Measurements from ENCODE around the gene TMEM175.
"Not testable (repeated sequence)": the region's sequence is repeated elsewhere in the genome, so short reads cannot be mapped to it uniquely, and the experiment has no call there.

TMEM175 gene

DNA sequence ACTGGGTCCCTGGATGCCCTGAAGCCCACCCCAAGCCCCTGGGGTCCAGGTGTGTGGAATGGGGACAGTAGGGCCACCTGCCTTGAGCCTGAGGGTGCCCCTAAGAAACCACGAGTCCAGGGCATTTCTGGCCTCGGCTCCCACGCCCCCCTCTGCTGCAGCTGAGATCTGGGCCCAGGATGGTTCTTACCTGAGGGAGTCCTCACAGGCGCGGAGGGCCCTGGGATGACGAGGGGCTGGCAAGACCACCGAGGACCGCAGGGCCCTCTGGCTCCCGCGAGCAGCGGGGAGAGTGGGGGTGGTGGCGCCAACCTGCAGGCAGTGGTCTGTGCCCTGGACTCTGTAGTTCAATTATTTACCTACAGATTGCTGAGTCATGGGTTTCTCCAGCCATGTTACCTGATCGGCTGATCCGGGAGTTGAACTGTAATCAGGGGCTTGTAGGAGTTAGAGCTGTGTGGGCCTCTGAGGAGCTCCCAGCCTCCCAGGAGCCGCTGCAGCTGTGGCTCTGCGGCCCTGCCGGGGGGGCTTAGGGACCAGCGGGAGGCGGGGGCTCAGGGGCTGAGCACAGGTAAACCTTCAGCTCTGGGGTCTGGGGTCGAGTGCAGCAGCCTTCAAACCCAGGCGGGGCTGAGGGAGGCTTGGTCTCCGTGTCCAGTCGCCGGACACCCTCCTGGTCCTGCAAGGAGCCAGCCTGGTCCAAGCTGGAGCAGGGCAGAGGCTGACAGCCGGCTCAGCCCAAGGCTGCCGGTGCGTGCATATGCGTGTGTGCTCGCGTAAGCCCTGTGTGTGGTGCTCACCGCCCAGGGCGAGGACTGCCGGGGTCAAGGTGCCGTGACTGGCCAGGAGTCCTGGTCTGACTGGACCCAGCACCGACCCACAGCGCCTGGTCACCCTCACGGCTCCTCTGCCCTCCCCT is 61.1 kb downstream of the TMEM175 start, which contains the start of gene SLC26A1:
SLC26A1 (minus strand) TSS at position 294 of the 919 bp plus-strand sequence. CDS start 1,701 bp downstream, outside the sequence.
- Histone ChIP-seq H3K9ac (ENCODE audit: low read length) (no peak within 1 kb of the TSS), H3K27ac (ENCODE audit: low read length) (no peak within 1 kb of the TSS), H3K36me3 (ENCODE audit: control insufficient read depth, low read depth, low read length) (no peaks in the 10 kb centered on the region), H3K4me1 (ENCODE audit: control insufficient read depth, low read depth, low read length) (no peaks in the 10 kb centered on the region), H3K4me3 (ENCODE audit: low read length) (no peak within 1 kb of the TSS), H3K9me3 (ENCODE audit: control insufficient read depth, low read depth, low read length) (no peaks in the 10 kb centered on the region), H3K27me3 (ENCODE audit: control insufficient read depth, insufficient read depth, low read length) (peaks cover 32% of the 10 kb centered on the region)

DNA sequence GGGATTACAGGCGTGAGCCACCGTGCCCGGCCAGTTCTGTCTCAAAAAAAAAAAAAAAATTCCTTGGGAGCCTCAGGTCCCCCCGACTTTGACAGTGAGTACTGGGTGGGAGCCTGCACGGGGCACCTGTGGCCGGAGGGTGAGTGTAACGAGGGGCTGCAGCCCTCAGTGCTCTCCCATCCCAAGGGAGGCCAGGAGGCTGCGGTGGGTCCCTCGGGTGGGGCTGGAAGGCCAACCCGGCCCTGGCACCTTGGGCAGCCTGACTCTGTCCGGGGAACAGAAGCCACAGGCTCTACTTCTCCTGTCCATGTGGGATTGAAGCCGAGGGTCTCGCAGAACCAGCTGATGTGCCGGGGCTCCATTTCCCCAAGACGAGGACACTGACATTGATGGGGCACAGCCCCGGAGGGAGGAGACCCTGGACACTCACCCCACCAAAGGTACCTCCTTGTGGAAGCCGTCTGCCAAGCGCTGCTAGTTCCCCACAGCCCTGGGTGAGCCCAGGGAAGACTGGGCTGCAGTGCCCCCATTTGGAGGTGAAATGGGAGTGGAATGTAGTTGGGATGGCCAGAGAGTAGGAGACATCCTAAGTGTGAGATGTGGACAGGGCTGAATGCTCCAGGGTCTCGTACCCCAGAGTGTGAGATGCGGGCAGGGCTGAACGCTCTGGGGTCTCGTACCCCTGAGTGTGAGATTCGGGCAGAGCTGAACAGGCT is 63.2 kb downstream of the TMEM175 start:
- no peak overlapping the region for H3K27ac ChIP-seq (ENCODE audit: low read length)
- peaks cover 53% of the 10 kb centered on the region for H3K27me3 ChIP-seq (ENCODE audit: control insufficient read depth, insufficient read depth, low read length)
- no peaks in the 10 kb centered on the region for H3K36me3 ChIP-seq (ENCODE audit: control insufficient read depth, low read depth, low read length)
- H3K9me3 ChIP-seq (ENCODE audit: control insufficient read depth, low read depth, low read length) = no peaks in the 10 kb centered on the region
- no peak overlapping the region for H3K4me3 ChIP-seq (ENCODE audit: low read length)
- no peak overlapping the region for H3K9ac ChIP-seq (ENCODE audit: low read length)
- no peaks in the 10 kb centered on the region for H3K4me1 ChIP-seq (ENCODE audit: control insufficient read depth, low read depth, low read length)

DNA sequence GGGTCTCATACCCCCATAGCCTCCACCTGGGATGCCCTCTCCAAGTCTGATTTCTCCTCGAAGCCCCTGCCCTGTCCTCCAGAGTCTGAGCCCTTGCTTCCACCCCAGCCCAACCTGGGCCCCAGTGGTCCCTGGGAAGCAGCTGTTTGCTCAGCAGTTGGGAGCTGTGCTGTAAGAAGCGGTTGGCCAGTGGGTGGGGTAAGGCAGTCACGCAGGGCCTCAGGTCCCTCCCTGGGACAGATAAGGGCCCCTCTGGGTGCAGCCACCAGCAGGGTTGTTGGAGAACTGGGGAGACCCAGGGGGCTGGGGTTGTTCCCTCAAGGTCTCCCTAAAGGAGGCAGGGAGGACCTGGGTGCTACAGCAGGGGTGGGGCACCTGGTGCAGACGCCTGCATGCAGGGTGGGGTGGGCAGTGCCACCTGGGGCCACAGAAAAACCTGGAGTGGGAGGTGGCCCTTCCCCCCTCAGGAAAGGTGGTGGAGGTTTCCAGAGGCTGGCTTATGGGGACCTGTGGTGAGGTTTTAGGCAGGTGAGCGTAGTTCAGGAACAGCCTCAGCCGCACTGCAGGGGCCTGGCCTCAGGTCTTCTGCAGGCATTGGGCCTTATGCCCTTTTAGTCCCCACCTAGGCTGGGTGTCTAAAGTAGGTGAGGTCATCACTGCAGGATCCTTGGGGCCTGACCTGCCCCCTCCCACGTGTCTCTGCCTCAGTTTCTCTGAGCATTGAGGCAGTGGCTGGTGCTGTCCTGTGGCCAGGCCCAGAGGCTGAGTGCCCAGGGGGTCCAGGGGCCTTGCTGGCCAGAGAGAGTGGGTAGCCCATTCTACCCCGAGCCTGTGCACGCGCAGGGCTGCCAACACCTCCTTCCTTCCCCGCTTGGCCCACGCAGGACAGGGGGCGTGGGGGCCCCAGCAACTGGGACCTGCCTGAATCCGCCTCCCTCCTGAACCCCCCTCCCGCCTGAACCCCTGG is 64.1 kb downstream of the TMEM175 start:
- no peak overlapping the region for H3K9ac ChIP-seq (ENCODE audit: low read length)
- H3K27ac ChIP-seq (ENCODE audit: low read length) = no peak overlapping the region
- no peaks in the 10 kb centered on the region for H3K4me1 ChIP-seq (ENCODE audit: control insufficient read depth, low read depth, low read length)
- H3K9me3 ChIP-seq (ENCODE audit: control insufficient read depth, low read depth, low read length) = no peaks in the 10 kb centered on the region
- no peaks in the 10 kb centered on the region for H3K36me3 ChIP-seq (ENCODE audit: control insufficient read depth, low read depth, low read length)
- H3K4me3 ChIP-seq (ENCODE audit: low read length) = no peak overlapping the region
- peaks cover 62% of the 10 kb centered on the region for H3K27me3 ChIP-seq (ENCODE audit: control insufficient read depth, insufficient read depth, low read length)

DNA sequence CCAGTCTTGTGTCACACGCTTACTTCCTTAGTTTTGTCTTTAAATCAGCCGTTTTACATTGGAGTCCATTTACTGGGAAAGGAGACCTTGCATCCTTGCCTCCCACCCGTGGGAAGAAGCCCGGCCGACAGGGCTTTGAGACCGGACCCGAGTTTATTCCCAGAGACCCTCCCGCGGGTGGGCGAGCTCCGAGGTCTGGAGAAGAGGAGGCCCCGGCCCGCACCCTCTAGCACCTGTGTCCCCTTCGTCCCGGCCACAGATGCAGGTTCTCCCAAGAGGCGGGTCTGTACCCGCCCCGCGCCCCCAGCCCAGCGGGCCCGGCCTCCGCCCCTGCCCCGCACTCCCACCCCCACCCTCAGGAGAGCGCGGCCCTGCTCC is 64.7 kb downstream of the TMEM175 start:
- Histone ChIP-seq H3K4me3 (ENCODE audit: low read length) (no peak overlapping the region), H3K4me1 (ENCODE audit: control insufficient read depth, low read depth, low read length) (no peaks in the 10 kb centered on the region), H3K27ac (ENCODE audit: low read length) (no peak overlapping the region), H3K36me3 (ENCODE audit: control insufficient read depth, low read depth, low read length) (no peaks in the 10 kb centered on the region), H3K27me3 (ENCODE audit: control insufficient read depth, insufficient read depth, low read length) (peaks cover 69% of the 10 kb centered on the region), H3K9me3 (ENCODE audit: control insufficient read depth, low read depth, low read length) (no peaks in the 10 kb centered on the region), H3K9ac (ENCODE audit: low read length) (no peak overlapping the region)

GRCh38 chr4:997375-998071 is 65.3 kb downstream of the TMEM175 start:
- H3K27me3 ChIP-seq (ENCODE audit: control insufficient read depth, insufficient read depth, low read length) = peaks cover 74% of the 10 kb centered on the region
- H3K9ac ChIP-seq (ENCODE audit: low read length) = no peak overlapping the region
- H3K9me3 ChIP-seq (ENCODE audit: control insufficient read depth, low read depth, low read length) = no peaks in the 10 kb centered on the region
- H3K36me3 ChIP-seq (ENCODE audit: control insufficient read depth, low read depth, low read length) = no peaks in the 10 kb centered on the region
- no peaks in the 10 kb centered on the region for H3K4me1 ChIP-seq (ENCODE audit: control insufficient read depth, low read depth, low read length)
- no peak overlapping the region for H3K27ac ChIP-seq (ENCODE audit: low read length)
- H3K4me3 ChIP-seq (ENCODE audit: low read length) = peak overlapping the region; percentile 15

DNA sequence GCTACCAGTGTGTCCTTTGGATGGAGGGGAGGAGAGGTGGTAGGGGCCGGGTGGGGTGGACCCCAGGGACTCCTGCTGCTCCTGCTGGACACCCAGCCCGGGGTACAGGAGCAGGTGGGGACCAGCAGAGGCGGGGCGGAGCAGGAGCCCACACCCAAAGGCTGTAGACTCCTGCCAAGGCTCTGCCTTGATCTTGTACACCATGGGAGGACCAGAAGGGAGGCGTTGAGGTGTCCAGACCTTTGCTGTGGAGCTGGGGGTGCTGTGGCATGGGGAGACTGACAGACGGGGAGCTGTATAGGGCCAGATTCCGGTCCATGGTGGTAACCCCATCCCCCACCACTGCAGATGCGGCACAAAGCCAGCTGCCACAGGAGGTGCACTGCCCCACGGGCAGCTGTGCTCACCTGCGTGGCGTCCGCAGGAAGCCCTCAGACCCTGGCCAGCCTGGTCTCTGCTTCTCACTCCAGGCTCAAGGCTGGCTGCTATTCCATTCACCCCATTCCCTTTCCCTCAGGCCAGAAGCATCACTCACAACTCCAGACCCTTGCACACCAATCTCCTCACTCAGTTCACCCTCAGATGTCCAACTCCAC is 65.9 kb downstream of the TMEM175 start:
- Histone ChIP-seq H3K4me1 (ENCODE audit: control insufficient read depth, low read depth, low read length) (no peaks in the 10 kb centered on the region), H3K27me3 (ENCODE audit: control insufficient read depth, insufficient read depth, low read length) (peaks cover 81% of the 10 kb centered on the region), H3K36me3 (ENCODE audit: control insufficient read depth, low read depth, low read length) (no peaks in the 10 kb centered on the region), H3K9me3 (ENCODE audit: control insufficient read depth, low read depth, low read length) (no peaks in the 10 kb centered on the region), H3K4me3 (ENCODE audit: low read length) (no peak overlapping the region), H3K27ac (ENCODE audit: low read length) (no peak overlapping the region), H3K9ac (ENCODE audit: low read length) (no peak overlapping the region)

- not testable (repeated sequence) for H3K27ac ChIP-seq (ENCODE audit: low read length); H3K9me3 ChIP-seq (ENCODE audit: control insufficient read depth, low read depth, low read length); H3K4me3 ChIP-seq (ENCODE audit: low read length); H3K36me3 ChIP-seq (ENCODE audit: control insufficient read depth, low read depth, low read length); H3K4me1 ChIP-seq (ENCODE audit: control insufficient read depth, low read depth, low read length); H3K9ac ChIP-seq (ENCODE audit: low read length)
- H3K27me3 ChIP-seq (ENCODE audit: control insufficient read depth, insufficient read depth, low read length) = peaks cover 92% of the 10 kb centered on the region
Observed at GRCh38 chr4:999240-999863, 67.1 kb downstream of the TMEM175 start.

- Histone ChIP-seq H3K4me1 (ENCODE audit: control insufficient read depth, low read depth, low read length) (no peaks in the 10 kb centered on the region), H3K27me3 (ENCODE audit: control insufficient read depth, insufficient read depth, low read length) (peaks cover 98% of the 10 kb centered on the region), H3K36me3 (ENCODE audit: control insufficient read depth, low read depth, low read length) (no peaks in the 10 kb centered on the region), H3K4me3 (ENCODE audit: low read length) (no peak overlapping the region), H3K27ac (ENCODE audit: low read length) (no peak overlapping the region), H3K9me3 (ENCODE audit: control insufficient read depth, low read depth, low read length) (no peaks in the 10 kb centered on the region), H3K9ac (ENCODE audit: low read length) (no peak overlapping the region)
Observed at GRCh38 chr4:999882-1000425, 67.7 kb downstream of the TMEM175 start.

GRCh38 chr4:1000686-1001260 is 68.5 kb downstream of the TMEM175 start:
- Histone ChIP-seq H3K36me3 (ENCODE audit: control insufficient read depth, low read depth, low read length) (no peaks in the 10 kb centered on the region), H3K4me3 (ENCODE audit: low read length) (no peak overlapping the region), H3K4me1 (ENCODE audit: control insufficient read depth, low read depth, low read length) (no peaks in the 10 kb centered on the region), H3K27me3 (ENCODE audit: control insufficient read depth, insufficient read depth, low read length) (peaks cover 100% of the 10 kb centered on the region), H3K27ac (ENCODE audit: low read length) (no peak overlapping the region), H3K9me3 (ENCODE audit: control insufficient read depth, low read depth, low read length) (no peaks in the 10 kb centered on the region), H3K9ac (ENCODE audit: low read length) (no peak overlapping the region)

Data from iPS-18a (cell line).